NCI-H146 treated with DMSO at 0.1 percent for 48 hours (cell line): Measurements from ENCODE around the gene SCN8A.
"Not testable (repeated sequence)": the region's sequence is repeated elsewhere in the genome, so short reads cannot be mapped to it uniquely, and the experiment has no call there.

ENCODE experiments used
- DNase-seq: peaks from one replicate; lab custom pipeline; 2025; ENCODE audit not compliant: unreplicated experiment; lab: John Stamatoyannopoulos, UW

The SCN8A gene

DNA sequence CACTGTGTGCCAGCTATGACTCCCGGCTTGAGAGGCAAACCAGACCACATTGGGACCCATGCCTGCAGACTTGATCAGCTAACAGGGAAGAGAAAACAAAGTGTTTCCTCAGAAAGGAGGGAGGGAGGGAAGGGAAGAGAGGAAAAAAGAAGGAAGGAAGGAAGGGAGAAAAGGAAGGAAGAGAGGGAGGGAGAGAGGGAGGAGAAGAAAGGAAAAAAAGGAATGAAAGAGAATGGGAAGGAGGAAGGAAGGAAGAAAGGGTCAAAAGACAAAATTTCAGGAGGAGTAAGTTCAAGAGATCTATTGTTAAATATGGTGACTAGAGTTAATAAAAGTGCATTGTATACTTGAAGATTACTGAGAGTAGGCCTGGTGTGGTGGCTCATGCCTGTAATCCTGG, 238.6 kb downstream of the SCN8A start:
- DNase-seq = no peak

DNA sequence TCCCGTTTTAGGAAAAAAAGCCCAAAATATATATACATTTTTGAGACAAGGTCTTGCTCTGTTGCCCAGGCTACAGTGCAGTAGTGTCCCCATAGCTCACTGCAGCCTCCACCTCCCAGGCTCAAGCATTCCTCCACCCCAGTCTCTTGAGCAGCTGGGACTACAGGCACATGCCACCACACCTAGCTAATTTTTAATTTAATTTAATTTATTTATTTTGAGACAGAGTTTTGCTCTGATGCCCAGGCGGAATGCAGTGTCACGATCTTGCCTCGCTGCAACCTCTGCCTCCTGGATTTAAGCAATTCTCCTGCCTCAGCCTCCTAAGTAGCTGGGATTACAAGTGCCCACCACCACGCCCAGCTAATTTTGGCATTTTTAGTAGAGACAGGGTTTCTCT, 240.8 kb downstream of the SCN8A start:
- not testable (repeated sequence) for DNase-seq

DNA sequence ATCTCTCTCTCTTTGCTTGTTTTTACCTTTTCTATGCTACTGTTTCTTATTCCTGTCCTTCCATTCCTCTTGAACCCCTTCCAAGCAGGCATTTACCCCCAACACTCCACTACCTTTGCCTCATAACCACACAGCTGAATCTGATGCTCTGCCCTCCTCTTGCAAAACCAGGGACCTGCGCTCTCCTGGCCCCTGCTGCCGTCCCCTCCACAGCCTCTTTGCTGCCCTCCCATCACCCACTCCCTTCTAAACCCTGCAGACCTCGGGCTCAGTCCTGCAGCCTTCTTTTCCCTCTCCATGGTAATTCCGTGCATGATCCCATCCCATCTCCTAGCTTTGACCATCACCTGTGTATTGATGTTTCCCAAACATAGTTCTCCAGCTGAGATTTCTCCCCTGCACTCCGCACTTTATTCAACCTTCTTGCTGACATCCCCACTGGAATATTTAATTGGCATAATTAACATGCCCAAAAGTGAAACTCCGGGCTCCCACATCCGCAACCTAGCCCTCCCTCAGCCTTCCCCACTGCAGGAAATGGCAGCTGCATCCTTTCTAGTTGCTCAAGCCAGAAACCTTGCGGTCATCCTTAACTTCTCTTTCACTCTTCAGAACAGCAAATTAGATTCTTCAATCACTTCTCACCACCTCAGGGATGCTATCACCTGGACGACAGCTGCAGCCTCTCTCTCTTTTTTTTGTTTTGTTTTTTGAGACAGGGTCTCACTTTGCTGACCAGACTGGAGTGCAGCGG, 241.5 kb downstream of the SCN8A start:
- DNase-seq = no peak

DNA sequence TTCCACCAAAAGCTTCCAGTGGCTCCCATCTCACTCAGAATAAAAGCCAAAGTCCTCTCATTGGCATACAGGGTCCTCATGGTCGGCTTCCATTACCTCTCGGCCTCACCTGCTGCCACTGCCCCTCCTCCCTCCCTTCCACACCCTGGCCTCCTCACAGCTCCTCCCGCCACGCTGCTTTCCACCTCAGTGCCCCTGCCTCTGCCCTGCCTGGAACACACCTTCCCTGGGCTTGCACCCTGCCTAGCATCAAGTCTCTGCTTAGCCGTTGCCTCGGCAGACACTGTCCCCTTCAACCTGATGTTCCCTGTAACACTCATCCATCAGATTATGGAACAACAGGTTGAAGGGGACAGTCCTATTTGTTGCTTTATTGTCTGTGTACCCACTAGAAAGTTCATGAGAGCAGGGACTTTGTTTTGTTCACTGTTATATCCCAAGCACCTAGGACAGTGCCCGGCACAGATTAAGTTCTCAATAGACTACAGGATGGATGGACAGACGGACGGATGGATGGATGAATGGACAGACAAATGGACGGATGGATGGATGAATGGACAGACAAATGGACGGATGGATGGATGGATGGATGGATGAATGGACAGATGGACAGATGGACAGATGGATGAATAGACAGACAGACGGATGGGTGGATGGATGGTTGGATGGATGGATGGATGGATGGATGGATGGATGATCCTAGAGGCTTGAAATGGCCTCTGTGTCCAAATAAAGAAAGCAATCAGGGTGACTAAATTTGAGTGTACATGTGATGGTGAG, 242.6 kb downstream of the SCN8A start:
- DNase-seq = no peak

DNA sequence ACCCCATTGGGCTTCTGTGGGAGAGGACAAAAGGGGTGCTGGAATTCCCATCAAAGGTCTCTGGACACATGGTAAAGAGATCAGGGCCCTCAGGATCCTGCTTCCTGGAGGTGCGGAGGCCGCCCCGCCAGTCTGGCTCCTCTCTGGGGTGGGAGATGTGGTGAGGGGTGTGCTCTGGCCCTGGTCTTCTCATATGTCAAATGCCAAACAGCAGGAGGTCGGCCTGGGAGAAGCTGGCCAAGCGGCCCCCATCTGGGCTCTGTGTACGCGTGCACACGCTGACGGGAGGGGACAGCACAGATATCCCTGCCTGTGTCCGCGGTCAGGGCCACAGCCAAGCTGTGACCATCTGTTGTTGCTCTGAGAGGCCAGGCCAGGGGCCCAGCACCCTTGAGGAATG, 243.4 kb downstream of the SCN8A start:
- DNase-seq = no peak

DNA sequence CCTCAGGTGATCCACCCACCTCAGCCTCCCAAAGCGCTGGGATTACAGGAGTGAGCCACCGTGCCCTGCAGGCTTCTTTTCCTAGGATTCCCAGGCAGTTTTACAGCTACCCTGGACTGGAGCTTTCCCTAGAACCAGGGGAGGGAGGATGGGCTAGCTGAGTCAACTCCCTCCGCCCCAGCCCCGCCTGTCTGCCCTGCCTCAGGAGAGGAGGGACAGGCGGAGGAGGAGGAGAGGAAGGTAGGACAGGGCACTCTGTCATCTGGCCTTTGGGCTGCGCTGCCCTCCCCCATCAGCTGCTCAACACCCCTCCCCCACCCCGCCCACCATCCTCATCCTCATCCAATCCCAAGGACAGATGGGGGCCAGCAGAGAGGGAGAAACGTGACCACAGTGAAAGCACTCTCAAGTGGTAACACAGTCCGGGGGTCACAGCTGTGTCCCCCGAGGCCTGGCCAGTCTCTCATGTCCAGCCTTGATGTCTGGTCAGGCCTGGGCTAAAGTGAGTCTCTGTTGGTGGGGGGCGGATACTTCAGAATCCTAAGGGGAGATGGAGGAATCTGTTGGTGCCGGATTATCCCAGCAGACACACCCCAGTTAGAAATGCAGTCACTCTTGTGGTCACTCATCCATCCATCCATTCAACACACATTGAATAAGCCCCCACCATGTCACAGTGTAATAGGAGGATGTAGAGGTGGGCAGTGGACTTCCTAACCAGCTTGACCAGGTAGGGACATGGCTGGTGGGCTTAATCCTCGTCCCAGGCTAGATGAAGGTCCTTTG, 245.2 kb downstream of the SCN8A start:
- DNase-seq = no peak

DNA sequence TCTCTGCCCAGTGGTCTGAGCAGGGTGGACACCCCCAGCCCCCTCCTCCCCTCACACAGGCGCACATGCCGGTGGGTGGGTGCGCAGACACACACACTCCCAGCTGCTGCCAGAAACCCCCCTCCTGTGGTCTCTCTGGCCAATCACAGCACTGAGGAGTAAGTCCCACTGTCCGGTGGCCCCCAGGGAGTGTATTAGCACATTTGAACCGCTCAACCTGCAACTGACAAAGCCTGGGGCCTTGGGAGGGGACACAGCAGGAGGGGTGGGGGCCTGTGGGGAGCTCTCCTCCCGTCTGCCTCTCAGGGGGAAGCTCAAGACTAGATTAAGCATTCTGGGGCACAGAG, 245.8 kb downstream of the SCN8A start:
- DNase-seq = no peak

DNA sequence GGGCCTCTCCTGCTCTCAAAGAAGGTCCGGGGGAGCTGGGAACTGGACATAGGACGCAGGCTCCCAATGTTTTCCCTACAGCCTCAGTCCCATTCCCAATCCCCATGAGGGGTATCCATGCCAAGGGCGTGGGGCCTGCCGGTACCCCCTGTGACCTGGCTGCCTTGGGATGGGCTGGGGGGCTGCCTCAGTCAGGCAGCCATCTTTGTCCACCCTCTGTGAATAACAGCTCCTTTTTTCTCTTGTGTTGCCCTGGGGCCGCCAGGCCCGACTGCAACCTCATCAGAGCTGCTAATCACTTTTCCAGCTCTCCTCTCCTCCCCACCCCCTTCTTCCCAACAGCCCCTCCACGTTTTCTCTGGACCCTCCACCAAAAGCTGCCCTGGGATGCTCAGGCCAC, 246.3 kb downstream of the SCN8A start:
- DNase-seq = no peak

DNA sequence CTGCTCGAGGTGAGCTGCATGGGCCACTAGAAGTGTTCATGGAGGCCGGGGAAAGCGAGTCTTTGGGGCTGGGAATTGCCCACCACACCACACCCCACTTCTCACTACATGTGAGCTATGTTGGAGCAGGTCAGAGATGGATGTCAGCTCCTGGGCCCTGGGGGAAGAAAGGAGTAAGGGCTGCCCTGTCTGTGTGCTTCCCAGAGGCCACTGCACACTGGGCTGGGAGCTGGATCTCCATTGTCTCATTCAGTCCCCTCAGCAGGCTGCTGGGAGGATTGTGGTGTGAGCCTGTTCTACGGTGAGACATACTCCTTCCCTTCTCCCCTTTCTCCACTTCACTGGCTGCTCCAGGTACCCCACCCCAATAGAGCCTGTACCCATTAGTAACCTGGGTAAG, 247.0 kb downstream of the SCN8A start:
- DNase-seq = no peak

DNA sequence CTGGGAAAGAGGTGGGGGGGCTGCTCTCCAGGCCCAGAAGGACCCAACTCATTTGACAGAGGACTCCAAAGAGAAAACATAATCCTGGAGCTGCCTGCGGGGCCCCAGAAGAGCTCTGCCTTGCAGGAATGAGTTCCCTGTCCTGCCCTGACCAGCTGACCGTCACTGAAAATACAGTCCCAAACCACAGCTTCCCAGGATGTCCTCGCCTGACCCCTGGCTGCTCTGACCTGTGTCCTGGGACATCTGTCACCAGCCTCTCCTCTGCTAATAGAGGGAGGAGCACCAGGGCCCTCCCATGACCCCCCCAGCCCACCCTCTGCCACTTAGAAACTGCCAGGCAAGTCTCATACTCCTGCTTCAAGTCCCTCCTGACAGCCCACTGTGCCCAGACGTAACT, 247.7 kb downstream of the SCN8A start:
- DNase-seq = no peak

DNA sequence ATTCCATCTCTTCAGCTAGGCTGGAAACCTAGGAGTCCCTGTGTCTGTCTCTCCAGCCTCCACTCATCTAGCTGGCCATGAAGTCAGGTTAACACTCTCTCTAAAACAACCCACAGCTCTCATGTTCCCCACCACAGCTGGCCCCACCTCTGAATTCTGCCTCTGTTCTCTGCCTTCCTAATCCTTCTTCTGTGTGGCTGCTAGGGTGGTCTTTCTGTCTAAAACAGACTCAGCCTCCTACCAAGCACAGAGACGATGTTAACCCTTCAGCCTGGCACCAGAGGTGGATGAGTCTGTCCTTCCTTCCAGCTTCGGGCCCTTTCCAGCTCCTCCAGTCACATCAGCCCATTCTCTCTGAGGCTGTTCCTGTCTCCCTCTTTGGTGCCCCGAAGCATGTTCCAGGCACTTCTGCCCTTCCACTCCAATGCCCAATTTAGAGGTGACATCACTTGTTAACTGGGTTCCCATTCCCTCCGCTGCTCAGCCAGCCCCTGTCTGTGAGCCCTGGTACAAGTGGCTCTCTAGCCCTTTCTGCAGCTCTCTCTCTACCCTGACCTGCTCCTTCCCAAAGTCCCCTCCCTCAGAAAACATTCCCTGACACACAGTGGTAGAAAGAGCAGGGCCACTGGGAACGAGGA, 248.4 kb downstream of the SCN8A start:
- DNase-seq = no peak

DNA sequence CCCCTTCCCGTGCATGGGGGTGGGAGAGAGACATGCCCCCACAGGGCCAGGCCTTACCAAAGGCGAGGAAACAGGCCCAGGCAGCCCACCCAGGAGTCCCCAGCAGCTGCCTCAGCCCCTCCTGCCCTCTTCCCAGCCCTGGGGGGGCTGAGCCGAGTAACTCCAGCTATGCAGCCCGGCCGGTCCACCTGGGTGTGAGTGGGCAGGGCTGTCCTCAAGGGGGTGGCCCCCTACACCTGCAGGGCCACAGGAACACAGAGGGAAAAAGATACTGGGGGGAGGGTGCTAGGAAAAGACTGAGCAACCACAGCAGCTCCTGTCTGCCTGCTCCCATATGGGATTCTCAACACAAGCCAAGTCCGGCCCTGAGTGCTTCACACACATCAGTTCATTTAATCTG, 249.9 kb downstream of the SCN8A start:
- DNase-seq = no peak

DNA sequence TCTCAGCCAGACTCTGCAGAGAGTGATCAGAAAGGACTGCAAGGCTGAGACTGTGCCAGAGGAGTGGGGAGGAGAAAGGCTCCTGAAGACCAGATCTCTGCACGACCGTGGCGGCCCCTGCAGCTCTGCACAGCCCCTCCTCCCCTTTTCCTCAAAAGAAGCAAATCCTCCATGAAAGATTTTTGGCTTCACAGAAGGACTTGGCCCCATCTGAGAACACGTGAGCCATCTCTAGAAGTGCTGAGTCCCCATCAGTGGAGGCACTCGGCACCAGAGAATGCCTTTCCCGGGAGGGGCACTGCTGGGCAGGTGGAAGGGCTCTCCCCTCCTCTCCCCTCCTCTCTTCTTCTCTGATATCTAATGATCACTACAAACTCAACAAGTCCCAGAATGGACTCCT, 250.7 kb downstream of the SCN8A start:
- DNase-seq = no peak

DNA sequence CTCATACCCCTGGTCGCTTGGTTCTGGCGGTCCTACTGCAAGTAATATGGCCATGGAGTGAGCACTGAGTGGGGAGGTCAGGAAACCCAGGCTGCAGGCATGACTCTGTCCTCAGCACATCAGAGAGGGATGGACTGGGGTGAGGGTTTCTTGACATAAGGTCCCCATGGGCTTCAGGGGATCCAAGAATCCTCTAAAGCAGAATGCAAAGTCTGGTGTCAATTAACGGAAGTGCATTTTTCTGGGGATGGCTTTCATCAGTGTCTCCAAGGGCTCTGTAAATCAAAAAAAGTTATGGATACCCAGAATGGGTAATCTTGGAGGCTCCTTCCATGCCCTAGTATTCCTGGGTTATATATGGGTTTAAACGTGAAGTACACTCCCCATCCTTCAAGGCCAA, 253.8 kb downstream of the SCN8A start:
- no peak for DNase-seq

DNA sequence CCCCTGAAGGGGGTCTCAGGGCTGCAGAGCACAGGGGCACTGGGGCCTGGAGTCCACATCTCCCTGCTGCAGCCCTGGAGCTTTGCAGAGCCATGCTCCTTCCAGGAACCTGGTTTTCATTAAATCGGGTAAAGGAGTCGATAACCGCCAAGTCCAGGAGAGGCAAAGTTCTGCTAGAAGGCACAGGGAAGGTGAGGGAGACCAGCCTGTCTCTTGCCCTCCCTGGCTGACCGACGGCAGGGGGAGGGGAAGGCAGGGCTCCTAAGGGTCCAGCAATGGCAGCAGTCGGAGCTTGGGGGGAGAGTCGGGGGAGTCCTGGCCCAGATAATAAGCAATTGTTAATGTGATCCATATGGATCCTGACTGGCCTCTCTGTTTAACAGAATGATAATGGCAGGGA, 254.4 kb downstream of the SCN8A start:
- DNase-seq = no peak

DNA sequence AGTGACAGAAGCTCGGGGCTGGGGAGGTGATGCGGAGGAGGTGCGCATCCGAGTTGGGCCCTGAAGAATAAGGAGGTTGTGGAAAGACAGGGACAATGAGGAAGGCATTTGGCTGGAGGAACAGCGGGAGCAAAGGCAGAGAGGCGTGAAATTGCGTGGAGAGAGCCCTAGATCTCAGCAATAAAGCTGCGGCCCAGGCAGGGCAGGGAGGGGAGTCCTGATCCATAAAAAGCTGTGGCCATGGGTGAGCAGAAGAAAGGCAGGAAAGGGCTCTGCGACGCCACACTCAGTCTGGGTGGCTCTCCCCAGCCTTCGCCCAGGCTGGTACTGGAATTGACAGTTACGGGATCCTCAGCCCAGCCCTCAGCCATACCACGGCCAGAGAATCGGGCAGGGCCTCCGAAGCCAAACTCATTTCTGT, 255.2 kb downstream of the SCN8A start:
- no peak for DNase-seq

DNA sequence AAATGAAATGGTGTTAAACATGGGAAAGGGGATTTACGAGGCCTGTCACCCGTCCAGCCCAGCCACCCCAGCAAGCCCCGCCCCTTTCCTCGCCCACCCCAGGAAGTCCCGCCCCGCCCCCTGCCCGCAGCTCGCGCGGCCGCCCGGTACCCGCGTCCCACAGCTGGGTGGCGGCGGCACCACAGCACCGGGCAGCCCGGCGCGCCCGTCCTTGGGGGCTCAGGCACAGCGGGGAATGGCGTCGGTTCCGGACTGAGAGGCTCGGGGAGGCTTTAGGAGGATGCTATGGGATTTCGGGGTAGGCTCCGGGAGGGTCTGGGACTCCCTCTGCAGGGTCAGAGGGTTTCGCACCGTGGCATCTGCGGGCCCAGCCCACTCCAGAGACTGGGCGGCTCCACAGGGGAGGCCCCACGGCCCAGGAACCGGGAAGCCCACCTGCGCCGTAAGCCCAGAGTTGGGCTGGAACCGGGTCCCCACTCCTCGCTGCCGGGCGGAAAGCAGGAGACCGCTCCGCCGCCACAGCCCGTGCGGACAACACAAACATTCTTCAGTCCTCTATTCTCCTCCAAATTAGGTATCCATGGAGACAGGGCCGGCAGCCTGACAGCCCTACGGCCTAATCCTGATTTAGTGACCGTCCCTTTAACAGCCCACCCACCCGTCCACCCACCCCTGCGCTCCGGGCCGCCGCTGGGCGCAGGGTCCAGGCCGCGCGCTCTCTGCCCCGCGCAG, 256.0 kb downstream of the SCN8A start:
- no peak for DNase-seq

DNA sequence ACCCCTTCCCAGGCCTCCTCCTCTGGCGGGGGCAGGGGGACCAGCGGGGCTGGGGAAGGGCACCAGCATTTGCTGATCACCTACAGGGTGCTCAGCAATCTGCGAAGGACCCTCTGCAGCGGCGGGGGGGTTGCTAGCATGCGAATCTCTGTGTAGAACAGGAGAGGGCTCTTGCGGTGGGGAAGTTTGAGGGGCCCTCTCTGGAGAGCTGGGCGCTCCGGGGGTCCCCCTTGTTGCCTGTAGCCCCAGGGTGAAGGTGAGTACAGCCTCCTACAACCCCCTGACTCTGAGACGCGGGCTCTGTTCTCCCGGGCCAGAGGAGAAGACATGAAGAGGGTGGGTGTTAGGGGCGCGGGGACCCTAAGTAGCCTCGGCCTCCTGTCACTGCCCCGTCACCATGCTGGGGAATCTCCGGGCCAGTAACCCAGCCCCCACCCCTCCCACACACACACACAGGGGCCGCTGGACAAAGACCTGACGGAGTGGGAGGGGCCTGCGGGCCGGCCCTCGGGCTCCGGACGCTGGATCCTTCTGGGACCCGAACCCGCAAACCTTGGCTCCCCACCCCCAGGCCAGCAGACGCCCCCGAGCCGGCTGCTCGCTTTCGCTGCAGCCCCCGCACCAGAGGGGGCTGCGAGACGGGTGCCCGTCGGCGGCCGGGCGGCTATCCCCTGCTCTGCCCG, 256.8 kb downstream of the SCN8A start:
- DNase-seq = no peak

DNA sequence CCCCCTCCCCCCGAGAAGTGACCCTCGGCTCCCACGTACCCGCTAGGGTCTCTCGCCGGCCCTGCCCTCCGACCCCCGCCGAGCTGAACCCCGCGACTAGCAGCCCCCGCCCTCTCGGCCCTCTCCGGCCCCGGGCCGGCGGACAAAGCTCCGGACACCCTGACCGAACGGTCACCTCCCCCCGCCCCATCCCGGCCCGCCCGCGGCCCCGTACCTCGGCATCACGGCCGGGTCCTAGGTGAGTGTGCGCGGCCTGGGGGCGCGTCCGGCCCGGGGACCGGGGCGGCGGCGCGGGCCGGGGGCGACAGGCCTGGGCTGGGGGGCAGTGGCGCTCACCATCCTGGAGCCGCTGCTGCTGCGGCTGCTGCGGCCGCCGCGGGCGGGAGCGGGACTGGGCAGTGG, 257.3 kb downstream of the SCN8A start, which contains the start of gene FIGNL2:
TSS of gene FIGNL2 (minus strand) at position 393 of the 402 bp plus-strand sequence. CDS start 26,305 bp downstream, outside the sequence.
- no peak for DNase-seq
